Measurements from ENCODE around the gene FEM1A.
"Not testable (repeated sequence)": the region's sequence is repeated elsewhere in the genome, so short reads cannot be mapped to it uniquely, and the experiment has no call there.

Gene FEM1A

DNA sequence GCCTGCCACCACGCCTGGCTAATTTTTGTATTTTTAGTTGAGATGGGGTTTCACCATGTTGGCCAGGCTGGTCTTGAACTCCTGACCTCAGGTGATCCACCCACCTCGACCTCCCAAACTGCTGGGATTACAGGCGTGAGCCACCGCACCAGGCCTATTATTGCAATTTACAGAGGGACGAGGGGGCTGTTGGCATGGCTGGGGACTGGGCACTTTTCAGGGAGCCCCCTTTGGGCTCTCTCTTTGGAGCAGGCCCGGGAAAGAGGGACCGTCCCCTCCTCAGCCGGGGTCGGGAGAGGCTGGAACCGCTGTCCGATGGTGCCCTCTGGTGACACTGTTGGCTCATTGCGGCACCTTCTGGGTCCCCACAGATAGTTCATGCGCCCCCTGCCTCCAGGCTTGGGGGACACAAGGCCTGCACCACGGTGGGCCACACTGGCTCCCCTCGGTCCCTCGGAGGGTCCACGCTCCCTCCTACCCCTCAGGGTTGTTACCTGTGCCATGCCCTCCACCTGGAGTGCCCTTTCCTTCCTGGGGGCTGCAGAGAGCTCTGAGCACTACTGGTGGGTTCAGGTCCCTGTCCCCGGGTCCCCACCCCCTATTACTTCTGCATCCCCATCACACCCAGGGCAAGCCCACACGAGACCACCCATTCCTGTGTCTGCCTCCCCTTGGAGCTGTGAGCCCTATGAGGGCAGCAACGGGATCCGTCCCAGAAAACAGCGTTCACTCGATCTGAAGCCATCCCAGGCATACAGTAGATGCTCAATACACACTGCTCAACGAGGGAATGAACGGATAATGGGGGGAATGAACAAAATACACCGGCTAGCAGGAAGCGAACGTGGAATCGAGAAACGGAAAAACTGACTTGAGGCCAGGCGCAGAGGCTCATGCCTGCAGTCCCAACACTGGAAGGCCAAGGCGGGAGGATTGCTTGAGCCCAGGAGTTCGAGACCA lies 12.5 kb downstream of the FEM1A start:
- DNase-seq (ENCODE audit: low read depth) = no peak
- in situ Hi-C loops (cut with HindIII; ENCODE audit: low sequenced_read_pairs) = no loop called here
- TF ChIP-seq, protein P1, sequence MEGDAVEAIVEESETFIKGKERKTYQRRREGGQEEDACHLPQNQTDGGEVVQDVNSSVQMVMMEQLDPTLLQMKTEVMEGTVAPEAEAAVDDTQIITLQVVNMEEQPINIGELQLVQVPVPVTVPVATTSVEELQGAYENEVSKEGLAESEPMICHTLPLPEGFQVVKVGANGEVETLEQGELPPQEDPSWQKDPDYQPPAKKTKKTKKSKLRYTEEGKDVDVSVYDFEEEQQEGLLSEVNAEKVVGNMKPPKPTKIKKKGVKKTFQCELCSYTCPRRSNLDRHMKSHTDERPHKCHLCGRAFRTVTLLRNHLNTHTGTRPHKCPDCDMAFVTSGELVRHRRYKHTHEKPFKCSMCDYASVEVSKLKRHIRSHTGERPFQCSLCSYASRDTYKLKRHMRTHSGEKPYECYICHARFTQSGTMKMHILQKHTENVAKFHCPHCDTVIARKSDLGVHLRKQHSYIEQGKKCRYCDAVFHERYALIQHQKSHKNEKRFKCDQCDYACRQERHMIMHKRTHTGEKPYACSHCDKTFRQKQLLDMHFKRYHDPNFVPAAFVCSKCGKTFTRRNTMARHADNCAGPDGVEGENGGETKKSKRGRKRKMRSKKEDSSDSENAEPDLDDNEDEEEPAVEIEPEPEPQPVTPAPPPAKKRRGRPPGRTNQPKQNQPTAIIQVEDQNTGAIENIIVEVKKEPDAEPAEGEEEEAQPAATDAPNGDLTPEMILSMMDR (IDR thresholded peaks at IDR 0.05; ENCODE audit: low read depth, low read length, missing control alignments) = peak; percentile 84
- H3K4me3 ChIP-seq (ENCODE audit: low read depth, low read length) = no peak overlapping the region

DNA sequence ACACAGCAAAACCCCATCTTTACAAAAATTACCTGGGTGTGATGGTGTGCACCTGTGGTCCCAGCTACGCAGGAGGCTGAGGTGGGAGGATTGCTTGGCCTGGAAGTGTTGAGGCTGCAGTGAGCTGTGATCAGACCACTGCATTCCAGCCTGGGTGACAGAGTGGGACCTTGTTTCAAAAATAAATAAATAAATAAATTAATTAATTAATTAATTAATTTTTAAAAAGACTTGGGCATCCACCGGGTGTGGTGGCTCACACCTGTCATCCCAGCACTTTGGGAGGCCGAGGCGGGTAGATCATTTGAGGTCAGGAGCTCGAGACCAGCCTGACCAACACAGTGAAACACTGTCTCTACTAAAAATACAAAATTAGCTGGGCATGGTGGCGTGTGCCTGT lies 13.6 kb downstream of the FEM1A start:
- DNase-seq (ENCODE audit: low read depth); in situ Hi-C loops (cut with HindIII; ENCODE audit: low sequenced_read_pairs); H3K4me3 ChIP-seq (ENCODE audit: low read depth, low read length): not testable (repeated sequence)

DNA sequence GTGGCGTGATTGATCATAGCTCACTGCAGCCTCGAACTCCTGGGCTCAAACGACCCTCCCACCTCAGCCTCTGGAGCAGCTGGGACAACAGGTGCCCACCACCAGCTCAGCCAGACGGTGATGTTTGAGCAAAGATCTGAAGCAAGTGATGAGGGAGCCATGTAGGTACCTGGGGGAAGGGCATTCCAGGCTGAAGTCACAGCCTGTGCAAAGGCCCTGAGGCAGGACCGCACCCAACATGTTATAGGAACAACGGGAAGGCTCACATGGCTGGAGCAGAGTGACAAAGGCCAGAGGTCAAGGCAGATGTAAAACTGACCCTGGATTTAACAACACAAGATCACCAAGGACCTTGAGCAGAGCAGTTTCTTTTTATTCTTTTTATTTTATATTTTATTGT lies 14.8 kb downstream of the FEM1A start:
- no peak for DNase-seq (ENCODE audit: low read depth)
- TF ChIP-seq, protein P1 (IDR thresholded peaks at IDR 0.05; ENCODE audit: low read depth, low read length, missing control alignments) = no peak
- in situ Hi-C loops (cut with HindIII; ENCODE audit: low sequenced_read_pairs) = no loop called here
- no peak overlapping the region for H3K4me3 ChIP-seq (ENCODE audit: low read depth, low read length)

DNA sequence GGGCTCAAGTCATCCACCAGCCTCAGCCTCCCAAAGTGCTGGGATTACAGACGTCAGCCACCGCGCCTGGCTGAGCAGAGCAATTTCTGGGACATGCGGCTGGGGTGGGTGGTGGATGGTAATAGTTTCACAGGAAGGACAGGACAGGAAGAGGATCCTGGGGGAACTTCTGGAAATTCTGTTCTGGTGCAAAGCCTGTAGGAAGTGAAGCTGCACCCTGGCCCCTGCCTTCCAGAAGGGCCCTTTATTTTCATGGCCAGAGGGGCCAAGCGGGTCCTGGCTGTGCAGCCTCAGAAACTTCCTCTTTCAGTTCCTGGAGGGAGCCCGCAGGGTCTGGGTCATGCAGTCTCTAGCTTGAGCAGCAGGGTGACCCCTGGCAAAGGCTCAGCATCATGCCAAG lies 15.7 kb downstream of the FEM1A start:
- no peak for DNase-seq (ENCODE audit: low read depth)
- no peak overlapping the region for H3K4me3 ChIP-seq (ENCODE audit: low read depth, low read length)
- in situ Hi-C loops (cut with HindIII; ENCODE audit: low sequenced_read_pairs) = no loop called here
- TF ChIP-seq, protein P1 (IDR thresholded peaks at IDR 0.05; ENCODE audit: low read depth, low read length, missing control alignments) = no peak

DNA sequence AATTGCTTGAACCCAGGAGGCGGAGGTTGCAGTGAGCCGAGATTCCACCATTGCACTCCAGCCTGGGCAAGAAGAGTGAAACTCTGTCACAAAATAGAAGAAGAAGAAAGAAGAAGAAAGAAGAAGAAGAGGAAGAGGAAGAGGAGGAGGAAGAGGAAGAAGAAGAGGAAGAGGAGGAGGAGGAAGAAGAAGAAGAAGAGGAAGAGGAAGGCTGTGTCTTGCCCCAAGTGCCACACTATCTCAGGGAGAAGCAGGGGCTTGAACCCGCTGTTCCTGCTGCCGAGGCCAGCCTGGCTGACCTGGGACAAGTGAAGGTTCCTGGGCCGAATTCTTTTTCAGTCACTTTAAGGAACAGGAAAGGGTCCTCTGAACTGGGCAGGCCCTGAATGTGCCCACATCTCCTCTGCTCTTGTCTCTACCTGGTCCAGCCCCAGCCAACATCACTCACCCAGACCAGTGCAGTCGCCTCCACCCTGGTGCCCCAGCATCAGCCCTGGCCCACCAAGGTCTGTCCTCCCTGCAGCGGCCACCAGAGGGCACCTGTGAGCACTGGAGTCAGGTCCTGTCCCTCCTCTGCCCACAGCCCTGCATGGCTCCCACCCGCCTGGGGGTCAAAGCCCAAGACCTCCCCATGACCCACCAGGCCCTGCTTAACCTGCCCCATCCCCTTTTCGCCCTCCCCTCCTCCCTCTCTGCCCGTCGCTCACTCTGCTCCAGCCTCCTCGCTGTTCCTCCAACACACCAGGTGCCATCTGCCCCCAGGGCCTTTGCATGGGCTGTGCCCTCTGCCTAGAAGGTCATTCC lies 20.0 kb downstream of the FEM1A start:
- no peak overlapping the region for H3K4me3 ChIP-seq (ENCODE audit: low read depth, low read length)
- no peak for DNase-seq (ENCODE audit: low read depth)
- in situ Hi-C loops (cut with HindIII; ENCODE audit: low sequenced_read_pairs) = no loop called here
- TF ChIP-seq, protein P1 (IDR thresholded peaks at IDR 0.05; ENCODE audit: low read depth, low read length, missing control alignments) = peak; percentile 88

DNA sequence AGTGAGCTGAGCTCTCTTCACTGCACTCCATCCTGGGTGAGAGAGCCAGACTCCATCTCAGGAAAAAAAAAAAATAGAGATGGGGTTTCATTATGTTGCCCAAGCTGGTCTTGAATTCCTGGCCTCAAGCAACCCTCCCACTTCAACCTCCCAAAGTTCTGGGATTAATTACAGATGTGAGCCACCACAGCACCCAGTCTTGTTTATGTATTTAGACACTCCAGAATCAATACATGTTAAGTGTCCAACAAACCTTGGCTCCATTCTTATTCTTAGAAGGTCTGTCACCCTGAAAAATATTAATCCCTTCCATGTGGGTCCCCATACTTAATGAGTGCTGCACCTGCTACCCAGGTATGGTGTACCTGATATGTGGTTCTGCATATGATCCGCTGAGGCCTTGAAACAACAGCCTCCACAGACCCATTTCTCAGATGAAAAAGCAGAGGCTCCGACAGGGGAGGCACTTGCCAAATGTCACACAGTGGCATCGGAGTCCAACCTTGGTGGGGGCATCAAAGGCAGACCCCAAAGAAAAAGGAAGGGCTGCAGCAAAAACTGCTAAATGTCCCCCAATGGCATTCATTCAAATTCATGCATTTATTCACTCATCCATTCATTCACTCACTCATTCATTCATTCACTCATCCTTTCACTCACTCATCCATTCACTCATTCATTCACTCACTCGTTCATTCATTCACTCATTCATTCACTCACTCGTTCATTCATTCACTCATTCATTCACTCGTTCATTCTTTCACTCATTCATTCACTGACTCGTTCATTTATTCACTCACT lies 23.3 kb downstream of the FEM1A start:
- TF ChIP-seq, protein P1 (IDR thresholded peaks at IDR 0.05; ENCODE audit: low read depth, low read length, missing control alignments) = no peak
- DNase-seq (ENCODE audit: low read depth) = no peak
- no peak overlapping the region for H3K4me3 ChIP-seq (ENCODE audit: low read depth, low read length)
- in situ Hi-C loops (cut with HindIII; ENCODE audit: low sequenced_read_pairs) = no loop called here
